ENCODE data around the gene PEAK1.

PEAK1 gene

DNA sequence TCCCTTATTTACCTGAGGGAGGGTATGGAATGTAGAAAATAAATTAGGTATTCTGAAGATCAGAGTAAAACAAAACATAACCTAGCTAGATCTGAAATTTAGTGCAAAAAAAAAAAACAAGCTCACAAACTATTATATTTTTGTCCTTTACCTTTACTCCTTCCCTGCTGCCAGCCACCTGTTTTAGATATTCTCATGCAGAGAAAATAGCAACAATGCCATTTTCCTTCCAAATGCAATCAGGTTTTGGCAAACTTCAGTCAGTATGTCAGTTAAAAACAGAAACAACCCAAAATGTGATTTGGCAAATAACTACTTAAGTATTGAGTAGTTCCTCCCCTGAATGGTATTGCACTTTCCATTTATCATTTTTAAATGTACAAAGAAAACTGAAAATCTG is 35.8 kb downstream of the PEAK1 start:
- TF ChIP-seq, protein P1, sequence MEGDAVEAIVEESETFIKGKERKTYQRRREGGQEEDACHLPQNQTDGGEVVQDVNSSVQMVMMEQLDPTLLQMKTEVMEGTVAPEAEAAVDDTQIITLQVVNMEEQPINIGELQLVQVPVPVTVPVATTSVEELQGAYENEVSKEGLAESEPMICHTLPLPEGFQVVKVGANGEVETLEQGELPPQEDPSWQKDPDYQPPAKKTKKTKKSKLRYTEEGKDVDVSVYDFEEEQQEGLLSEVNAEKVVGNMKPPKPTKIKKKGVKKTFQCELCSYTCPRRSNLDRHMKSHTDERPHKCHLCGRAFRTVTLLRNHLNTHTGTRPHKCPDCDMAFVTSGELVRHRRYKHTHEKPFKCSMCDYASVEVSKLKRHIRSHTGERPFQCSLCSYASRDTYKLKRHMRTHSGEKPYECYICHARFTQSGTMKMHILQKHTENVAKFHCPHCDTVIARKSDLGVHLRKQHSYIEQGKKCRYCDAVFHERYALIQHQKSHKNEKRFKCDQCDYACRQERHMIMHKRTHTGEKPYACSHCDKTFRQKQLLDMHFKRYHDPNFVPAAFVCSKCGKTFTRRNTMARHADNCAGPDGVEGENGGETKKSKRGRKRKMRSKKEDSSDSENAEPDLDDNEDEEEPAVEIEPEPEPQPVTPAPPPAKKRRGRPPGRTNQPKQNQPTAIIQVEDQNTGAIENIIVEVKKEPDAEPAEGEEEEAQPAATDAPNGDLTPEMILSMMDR (IDR thresholded peaks at IDR 0.05): no peak
- no peaks in the 10 kb centered on the region for H3K4me1 Mint-ChIP-seq

DNA sequence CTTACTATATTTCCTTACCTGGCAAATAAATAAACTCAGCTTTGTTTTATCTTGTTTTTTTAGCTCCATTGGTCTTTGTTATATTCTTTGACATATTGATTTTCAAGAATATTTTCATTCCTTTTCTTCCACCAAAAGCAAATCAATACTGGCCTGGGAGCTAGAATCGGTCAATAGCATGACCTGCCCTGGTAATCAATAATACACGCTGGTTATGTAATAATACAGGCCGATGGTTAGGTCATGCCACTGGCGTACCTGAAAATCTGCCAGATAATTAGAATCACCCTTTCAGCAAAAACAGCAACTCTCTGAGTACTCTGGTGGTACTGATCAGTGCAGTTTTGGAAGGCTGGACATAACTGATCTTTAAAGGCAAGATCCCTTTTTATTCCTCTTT is 39.9 kb downstream of the PEAK1 start:
- Mint-ChIP-seq H3K4me3 (no peak overlapping the region), H3K27ac (no peak overlapping the region), H3K27me3 (ENCODE audit: low read depth, poor library complexity) (peaks cover 4% of the 10 kb centered on the region), H3K36me3 (ENCODE audit: low read depth) (no peaks in the 10 kb centered on the region), H3K4me1 (no peaks in the 10 kb centered on the region), H3K9me3 (no peaks in the 10 kb centered on the region)
- no peak for DNase-seq
- TF ChIP-seq, protein P1 (IDR thresholded peaks at IDR 0.05): no peak

More for the DNA sequence above, 35.8 kb downstream of the PEAK1 start:
- H3K27me3 Mint-ChIP-seq (ENCODE audit: low read depth, poor library complexity): peaks cover 4% of the 10 kb centered on the region
- H3K27ac Mint-ChIP-seq: no peak overlapping the region
- H3K4me3 Mint-ChIP-seq: no peak overlapping the region
- H3K36me3 Mint-ChIP-seq (ENCODE audit: low read depth): no peaks in the 10 kb centered on the region
- no peaks in the 10 kb centered on the region for H3K9me3 Mint-ChIP-seq
- DNase-seq: no peak

DNA sequence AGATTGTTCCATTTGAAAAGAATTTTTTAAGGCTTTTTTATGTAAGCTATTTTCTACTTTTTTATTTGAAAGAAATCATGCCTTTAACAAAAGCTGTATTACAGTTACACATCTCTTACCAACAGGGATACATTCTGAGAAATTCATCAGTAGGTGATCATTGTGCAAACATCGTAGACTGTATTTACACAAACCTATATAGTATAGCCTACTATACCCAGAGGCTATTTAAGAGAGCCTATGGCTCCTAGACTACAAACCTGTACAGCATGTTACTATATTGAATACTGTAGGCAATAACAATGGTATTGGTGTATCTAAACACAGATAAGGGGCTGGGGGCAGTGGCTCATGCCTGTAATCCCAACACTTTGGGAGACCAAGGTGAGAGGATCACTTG is 43.1 kb downstream of the PEAK1 start:
- Mint-ChIP-seq H3K27me3 (ENCODE audit: low read depth, poor library complexity) (peaks cover 4% of the 10 kb centered on the region), H3K4me3 (no peak overlapping the region), H3K4me1 (no peaks in the 10 kb centered on the region), H3K27ac (no peak overlapping the region), H3K9me3 (no peaks in the 10 kb centered on the region), H3K36me3 (ENCODE audit: low read depth) (peaks cover 8% of the 10 kb centered on the region)
- no peak for DNase-seq
- TF ChIP-seq, protein P1 (IDR thresholded peaks at IDR 0.05): no peak

DNA sequence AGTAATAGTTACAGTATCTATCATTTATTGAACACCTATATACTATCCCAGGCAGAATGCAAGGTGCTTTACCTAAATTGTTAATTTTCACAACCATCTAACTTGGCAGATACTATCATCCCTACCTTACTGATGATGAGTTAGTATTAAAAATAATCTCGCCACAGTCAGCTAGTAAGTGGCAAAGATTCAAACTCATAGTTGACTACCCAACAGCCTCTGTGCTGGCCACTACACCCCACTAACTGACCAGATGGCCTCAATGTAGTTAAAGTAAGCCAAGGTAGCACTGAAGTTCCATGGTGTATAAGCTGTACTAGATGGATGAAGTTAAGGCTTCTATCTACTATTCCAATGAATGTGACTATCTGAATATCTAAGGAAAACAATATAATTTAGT is 44.8 kb downstream of the PEAK1 start:
- DNase-seq: no peak
- no peak overlapping the region for H3K4me3 Mint-ChIP-seq
- H3K4me1 Mint-ChIP-seq: no peaks in the 10 kb centered on the region
- no peaks in the 10 kb centered on the region for H3K9me3 Mint-ChIP-seq
- no peak overlapping the region for H3K27ac Mint-ChIP-seq
- H3K27me3 Mint-ChIP-seq (ENCODE audit: low read depth, poor library complexity): no peaks in the 10 kb centered on the region
- peaks cover 8% of the 10 kb centered on the region for H3K36me3 Mint-ChIP-seq (ENCODE audit: low read depth)
- TF ChIP-seq, protein P1 (IDR thresholded peaks at IDR 0.05): no peak

DNA sequence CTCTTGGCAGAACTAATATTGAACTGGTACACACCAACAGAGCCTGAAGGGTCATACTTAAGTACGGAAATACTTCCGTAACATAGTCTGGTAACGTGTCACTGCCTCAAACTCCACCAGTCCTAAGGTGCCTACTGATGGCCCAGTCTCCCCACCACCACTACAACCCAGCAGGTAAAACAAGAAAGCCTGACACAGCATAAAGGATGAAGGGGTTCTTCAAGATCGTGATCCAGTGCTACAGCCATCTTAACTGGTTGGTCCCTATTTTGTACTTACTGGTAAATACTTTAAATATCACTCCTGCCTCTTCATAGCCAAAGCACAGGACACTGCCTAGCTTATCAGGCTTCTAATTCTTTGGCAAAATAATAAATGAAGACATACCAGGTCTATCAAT is 46.5 kb downstream of the PEAK1 start:
- H3K27ac Mint-ChIP-seq: no peak overlapping the region
- no peaks in the 10 kb centered on the region for H3K4me1 Mint-ChIP-seq
- TF ChIP-seq, protein P1 (IDR thresholded peaks at IDR 0.05): no peak
- no peaks in the 10 kb centered on the region for H3K9me3 Mint-ChIP-seq
- no peak for DNase-seq
- H3K36me3 Mint-ChIP-seq (ENCODE audit: low read depth): peaks cover 8% of the 10 kb centered on the region
- no peak overlapping the region for H3K4me3 Mint-ChIP-seq
- no peaks in the 10 kb centered on the region for H3K27me3 Mint-ChIP-seq (ENCODE audit: low read depth, poor library complexity)

DNA sequence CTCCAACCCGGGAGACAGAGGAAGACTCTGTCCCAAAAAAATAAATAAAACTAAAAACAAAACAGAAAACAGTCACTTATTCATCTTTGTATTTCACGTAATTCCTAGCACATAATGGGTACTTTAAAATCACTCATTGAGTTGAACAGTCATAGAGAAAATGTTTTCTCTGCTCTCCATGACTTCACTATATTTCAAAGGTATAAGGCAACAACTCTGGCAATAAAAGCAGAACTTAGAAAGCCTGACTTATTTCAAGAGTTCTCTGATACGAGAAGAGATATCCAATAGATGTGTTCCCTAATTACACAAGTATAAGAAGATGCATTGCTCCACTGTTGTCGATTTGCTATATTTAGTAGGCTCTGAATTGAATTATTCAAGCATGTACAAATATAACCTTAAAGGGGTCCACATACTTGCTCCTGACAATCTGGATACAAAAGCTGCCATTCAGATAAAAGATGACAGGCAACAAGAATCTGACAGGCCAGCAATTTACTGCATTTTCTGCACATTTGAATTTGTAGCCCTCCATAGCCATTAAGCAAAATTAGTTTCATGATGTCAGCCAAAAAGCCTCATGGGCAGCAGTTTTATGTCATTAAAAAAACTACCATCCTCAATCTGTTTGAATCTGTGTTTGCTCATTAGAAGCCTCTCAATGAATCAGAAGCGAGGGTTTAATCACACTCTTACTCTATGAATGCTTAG is 47.9 kb downstream of the PEAK1 start:
- no peaks in the 10 kb centered on the region for H3K4me1 Mint-ChIP-seq
- TF ChIP-seq, protein P1 (IDR thresholded peaks at IDR 0.05): no peak
- H3K9me3 Mint-ChIP-seq: no peaks in the 10 kb centered on the region
- no peaks in the 10 kb centered on the region for H3K27me3 Mint-ChIP-seq (ENCODE audit: low read depth, poor library complexity)
- H3K27ac Mint-ChIP-seq: no peak overlapping the region
- peaks cover 8% of the 10 kb centered on the region for H3K36me3 Mint-ChIP-seq (ENCODE audit: low read depth)
- no peak for DNase-seq
- no peak overlapping the region for H3K4me3 Mint-ChIP-seq
